ENCODE results near the gene FHIP1A.

FHIP1A gene

DNA sequence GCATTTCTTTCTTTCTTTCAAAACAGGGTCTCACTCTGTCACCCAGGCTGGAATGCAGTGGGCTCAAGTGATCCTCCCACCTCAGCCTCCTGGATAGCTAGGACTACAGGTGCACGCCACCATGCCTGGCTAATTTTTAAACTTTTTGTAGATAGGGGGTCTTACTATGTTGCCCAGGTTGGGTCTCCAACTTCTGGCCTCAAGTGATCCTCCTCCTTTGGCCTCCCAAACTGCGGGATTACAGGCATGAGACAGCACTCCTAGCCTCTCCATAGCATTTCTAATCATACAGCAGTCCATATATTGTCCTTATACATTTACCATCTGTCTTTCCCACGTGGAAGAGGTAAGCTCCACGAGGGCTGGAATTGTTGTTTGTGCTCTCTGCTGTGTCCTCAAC is 2.0 kb upstream of the FHIP1A start:
- Mint-ChIP-seq H3K4me3 (no peak overlapping the region), H3K27ac (no peak overlapping the region), H3K27me3 (ENCODE audit: low read depth) (peaks cover 57% of the 10 kb centered on the region), H3K36me3 (ENCODE audit: low read depth) (no peaks in the 10 kb centered on the region), H3K4me1 (ENCODE audit: low read depth) (peaks cover 16% of the 10 kb centered on the region), H3K9me3 (no peaks in the 10 kb centered on the region)
- DNase-seq (ENCODE audit: low spot score) = no peak

DNA sequence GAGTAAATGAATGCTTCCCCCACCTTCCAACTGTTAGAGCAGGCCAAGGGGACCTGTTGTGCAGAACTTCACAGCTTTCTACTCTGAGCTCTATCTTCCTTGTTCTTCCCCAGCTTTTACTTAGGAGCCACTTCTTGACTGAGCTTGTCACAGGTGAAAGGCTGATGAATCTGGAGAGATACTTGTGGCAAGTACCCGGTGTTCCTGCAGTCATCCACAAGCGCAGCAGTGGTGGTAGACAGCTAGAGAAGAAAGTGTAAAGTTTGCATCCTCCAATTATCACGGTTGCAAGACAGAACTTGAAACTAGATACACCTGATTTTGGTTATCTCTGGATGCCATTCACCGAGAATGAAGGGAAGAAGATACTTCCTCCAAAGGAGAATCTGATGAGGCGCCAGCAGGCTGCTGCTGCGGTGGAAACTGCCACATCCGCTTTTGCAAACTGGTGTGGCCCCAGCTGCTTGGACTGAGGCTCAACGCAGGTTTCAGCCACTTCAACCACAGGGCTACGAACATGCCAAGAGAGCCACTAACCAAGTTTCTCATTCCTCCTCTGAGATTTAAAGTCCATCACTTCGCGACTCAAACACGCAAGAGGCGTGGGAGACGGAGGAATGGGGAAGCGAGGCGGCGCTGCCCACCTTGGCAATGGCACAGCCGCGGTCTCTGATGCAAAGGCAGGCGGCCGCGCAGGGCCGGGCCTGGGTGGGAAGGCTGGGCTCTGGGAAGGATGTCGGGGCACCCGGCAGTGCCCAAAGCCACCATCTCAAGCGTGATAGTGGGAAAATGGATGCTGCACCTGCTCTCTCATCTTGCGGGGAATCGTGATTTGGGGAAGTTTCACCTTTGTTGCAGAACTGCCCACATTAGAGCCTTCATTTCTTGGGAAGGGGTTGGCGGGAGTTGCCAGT is 1.3 kb upstream of the FHIP1A start:
- Mint-ChIP-seq H3K4me3 (peak overlapping the region; percentile 81), H3K27me3 (ENCODE audit: low read depth) (peaks cover 58% of the 10 kb centered on the region), H3K9me3 (no peaks in the 10 kb centered on the region), H3K4me1 (ENCODE audit: low read depth) (peaks cover 16% of the 10 kb centered on the region), H3K27ac (no peak overlapping the region), H3K36me3 (ENCODE audit: low read depth) (no peaks in the 10 kb centered on the region)
- DNase-seq (ENCODE audit: low spot score) = peak; percentile 50

DNA sequence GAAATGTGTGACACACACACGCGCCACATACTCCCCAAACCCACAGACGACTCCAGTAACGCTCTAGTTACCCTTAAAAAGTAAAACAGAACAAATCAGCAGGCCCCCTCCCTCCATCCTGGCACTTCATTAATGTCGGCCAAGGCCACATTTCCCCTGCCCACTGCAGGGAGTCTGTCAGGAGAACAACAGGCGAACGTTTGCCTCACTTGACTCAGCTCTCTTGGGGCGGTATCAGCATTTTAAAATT is 671 bp upstream of the FHIP1A start:
- Mint-ChIP-seq H3K9me3 (no peaks in the 10 kb centered on the region), H3K27me3 (ENCODE audit: low read depth) (peaks cover 60% of the 10 kb centered on the region), H3K36me3 (ENCODE audit: low read depth) (no peaks in the 10 kb centered on the region), H3K4me3 (peak overlapping the region; percentile 81), H3K4me1 (ENCODE audit: low read depth) (peaks cover 16% of the 10 kb centered on the region), H3K27ac (no peak overlapping the region)
- DNase-seq (ENCODE audit: low spot score) = no peak

DNA sequence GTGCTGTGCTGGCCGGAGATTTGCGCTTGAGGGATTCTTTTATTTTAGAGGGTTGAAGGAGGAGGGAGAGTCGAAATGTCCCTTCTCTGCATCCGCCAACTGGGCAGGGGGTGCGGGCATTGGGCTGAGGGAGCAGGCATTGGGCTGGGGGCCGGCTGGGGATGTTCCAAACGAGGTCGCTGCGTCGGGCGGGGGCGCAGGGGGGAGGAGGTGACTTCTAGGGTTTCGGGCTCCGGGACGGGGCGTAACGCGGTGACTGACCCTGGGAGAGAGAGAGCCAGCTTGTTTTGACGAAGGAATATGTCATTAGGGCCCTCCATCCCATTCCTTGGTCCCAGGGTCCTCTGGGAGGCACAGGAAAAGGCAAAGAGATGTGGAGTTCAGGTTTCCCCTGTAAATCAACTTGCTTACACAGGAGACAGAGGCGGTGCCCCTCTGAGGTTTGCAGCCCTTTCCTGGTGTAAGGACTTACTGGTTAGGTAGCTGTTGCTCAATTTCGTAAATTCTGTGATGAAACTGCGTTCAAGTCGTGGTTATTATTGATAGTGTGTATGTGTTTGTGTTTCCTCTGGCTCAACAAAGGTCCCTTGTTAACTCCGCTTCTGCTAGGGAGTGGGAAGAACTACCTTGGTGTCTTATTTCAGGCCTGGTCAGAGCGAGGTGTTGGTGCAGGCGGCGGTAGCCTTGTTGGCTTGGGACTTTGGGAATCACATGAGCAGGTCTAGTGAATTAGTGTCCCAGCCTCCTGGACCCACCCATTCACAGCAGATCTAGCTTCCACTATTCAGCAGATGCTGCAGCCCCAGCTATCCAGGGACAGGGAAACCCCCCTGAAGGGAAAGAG is 716 bp downstream of the FHIP1A start:
- Mint-ChIP-seq H3K4me3 (peak overlapping the region; percentile 75), H3K4me1 (ENCODE audit: low read depth) (peaks cover 16% of the 10 kb centered on the region), H3K27ac (no peak overlapping the region), H3K27me3 (ENCODE audit: low read depth) (peaks cover 57% of the 10 kb centered on the region), H3K36me3 (ENCODE audit: low read depth) (no peaks in the 10 kb centered on the region), H3K9me3 (no peaks in the 10 kb centered on the region)
- DNase-seq (ENCODE audit: low spot score) = no peak

DNA sequence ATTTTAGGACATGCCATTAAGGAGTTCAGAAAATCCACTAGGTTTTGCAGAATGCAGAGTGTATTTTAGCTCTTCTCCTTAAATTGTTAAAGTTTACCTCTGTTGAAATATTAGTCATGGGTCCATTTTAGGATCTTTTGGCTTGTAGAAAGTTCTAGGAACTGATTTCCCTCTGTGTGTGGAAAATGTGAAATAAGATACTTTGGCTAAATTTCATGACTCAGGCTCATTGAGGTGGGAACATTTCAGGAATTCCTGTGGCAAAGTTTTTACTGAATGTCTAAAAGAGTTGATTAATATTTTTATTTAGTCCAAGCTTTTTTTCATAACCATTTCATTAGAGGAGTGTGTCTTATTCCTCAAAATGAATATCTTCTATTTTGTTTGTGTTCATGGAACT is 7.0 kb downstream of the FHIP1A start:
- H3K36me3 Mint-ChIP-seq (ENCODE audit: low read depth) = no peaks in the 10 kb centered on the region
- H3K9me3 Mint-ChIP-seq = peaks cover 4% of the 10 kb centered on the region
- no peak overlapping the region for H3K4me3 Mint-ChIP-seq
- no peak overlapping the region for H3K27ac Mint-ChIP-seq
- H3K27me3 Mint-ChIP-seq (ENCODE audit: low read depth) = peaks cover 26% of the 10 kb centered on the region
- H3K4me1 Mint-ChIP-seq (ENCODE audit: low read depth) = no peaks in the 10 kb centered on the region
- no peak for DNase-seq (ENCODE audit: low spot score)

- no peak overlapping the region for H3K4me3 Mint-ChIP-seq
- H3K27me3 Mint-ChIP-seq (ENCODE audit: low read depth) = peaks cover 22% of the 10 kb centered on the region
- DNase-seq (ENCODE audit: low spot score) = no peak
- H3K4me1 Mint-ChIP-seq (ENCODE audit: low read depth) = no peaks in the 10 kb centered on the region
- no peak overlapping the region for H3K27ac Mint-ChIP-seq
- peaks cover 4% of the 10 kb centered on the region for H3K9me3 Mint-ChIP-seq
- H3K36me3 Mint-ChIP-seq (ENCODE audit: low read depth) = no peaks in the 10 kb centered on the region
Observed at GRCh38 chr4:151417164-151417571, 8.2 kb downstream of the FHIP1A start.

- DNase-seq (ENCODE audit: low spot score) = no peak
- Mint-ChIP-seq H3K27ac (no peak overlapping the region), H3K36me3 (ENCODE audit: low read depth) (no peaks in the 10 kb centered on the region), H3K4me1 (ENCODE audit: low read depth) (no peaks in the 10 kb centered on the region), H3K4me3 (no peak overlapping the region), H3K9me3 (peaks cover 4% of the 10 kb centered on the region), H3K27me3 (ENCODE audit: low read depth) (peaks cover 20% of the 10 kb centered on the region)
Observed at GRCh38 chr4:151417766-151418376, 8.9 kb downstream of the FHIP1A start.

DNA sequence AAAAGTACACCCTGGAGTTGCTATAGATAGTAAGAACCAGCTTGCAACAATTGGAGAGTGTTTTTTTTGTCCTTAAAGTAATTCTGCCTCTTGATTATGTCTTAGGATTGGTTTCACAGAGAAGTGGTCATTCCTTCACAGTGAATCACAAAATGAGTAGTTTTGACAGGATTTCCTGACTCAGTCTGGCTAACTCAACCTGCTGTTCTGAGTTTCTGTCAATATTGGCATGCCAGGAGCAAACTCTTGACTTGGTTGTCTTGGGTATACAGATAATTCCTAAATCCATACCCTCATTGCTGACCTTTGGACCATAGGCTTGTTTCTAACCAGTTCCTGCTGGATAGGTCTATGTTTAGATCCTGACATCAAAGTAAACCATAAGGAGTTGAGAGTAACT is 9.4 kb downstream of the FHIP1A start:
- no peak overlapping the region for H3K4me3 Mint-ChIP-seq
- H3K36me3 Mint-ChIP-seq (ENCODE audit: low read depth) = no peaks in the 10 kb centered on the region
- peaks cover 4% of the 10 kb centered on the region for H3K9me3 Mint-ChIP-seq
- DNase-seq (ENCODE audit: low spot score) = no peak
- peaks cover 17% of the 10 kb centered on the region for H3K27me3 Mint-ChIP-seq (ENCODE audit: low read depth)
- no peaks in the 10 kb centered on the region for H3K4me1 Mint-ChIP-seq (ENCODE audit: low read depth)
- H3K27ac Mint-ChIP-seq = no peak overlapping the region

DNA sequence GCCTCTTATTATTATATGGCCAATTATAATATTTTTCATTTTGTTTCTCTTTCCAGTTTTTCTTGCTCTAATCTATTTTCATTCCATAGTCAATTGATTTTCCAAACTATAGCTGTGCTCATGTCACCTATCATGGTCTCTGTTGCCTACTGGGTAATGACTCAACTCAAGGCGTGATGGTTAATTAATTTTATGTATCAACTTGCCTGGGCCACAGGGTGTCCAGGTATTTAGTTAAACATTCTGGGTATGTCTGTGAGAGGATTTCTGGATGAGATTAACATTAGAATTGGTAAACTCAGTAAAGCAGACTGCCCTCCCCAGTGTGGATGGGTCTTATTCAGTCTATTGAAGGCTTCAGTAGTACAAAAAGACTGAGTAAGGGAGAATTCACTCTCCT is 9.9 kb downstream of the FHIP1A start:
- Mint-ChIP-seq H3K36me3 (ENCODE audit: low read depth) (no peaks in the 10 kb centered on the region), H3K4me1 (ENCODE audit: low read depth) (no peaks in the 10 kb centered on the region), H3K27me3 (ENCODE audit: low read depth) (peaks cover 17% of the 10 kb centered on the region), H3K9me3 (peaks cover 4% of the 10 kb centered on the region), H3K4me3 (no peak overlapping the region), H3K27ac (no peak overlapping the region)
- DNase-seq (ENCODE audit: low spot score) = no peak

DNA sequence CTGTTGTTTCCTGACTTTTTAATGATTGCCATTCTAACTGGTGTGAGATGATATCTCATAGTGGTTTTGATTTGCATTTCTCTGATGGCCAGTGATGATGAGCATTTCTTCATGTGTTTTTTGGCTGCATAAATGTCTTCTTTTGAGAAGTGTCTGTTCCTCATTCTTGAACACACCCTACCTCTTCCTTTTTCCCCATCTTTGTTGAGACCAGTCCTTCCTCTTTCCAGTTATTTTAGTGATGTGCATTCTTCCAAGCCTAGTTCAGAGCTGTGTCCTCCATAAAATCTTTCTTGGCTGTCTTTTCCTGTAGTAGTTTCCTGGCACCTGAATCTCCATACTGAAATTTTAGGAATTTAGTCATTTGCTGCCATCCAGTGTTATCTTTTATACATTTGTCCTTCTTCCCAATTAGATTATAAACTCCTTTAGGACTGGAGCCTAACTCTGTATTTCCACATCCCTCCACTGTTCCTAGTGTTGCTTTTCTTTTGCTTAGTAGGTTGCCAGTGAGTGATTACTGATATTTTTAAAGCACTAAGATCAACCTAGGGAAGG is 11.4 kb downstream of the FHIP1A start:
- H3K36me3 Mint-ChIP-seq (ENCODE audit: low read depth) = no peaks in the 10 kb centered on the region
- peaks cover 4% of the 10 kb centered on the region for H3K9me3 Mint-ChIP-seq
- no peak overlapping the region for H3K27ac Mint-ChIP-seq
- no peaks in the 10 kb centered on the region for H3K4me1 Mint-ChIP-seq (ENCODE audit: low read depth)
- DNase-seq (ENCODE audit: low spot score) = no peak
- H3K4me3 Mint-ChIP-seq = no peak overlapping the region
- peaks cover 25% of the 10 kb centered on the region for H3K27me3 Mint-ChIP-seq (ENCODE audit: low read depth)

DNA sequence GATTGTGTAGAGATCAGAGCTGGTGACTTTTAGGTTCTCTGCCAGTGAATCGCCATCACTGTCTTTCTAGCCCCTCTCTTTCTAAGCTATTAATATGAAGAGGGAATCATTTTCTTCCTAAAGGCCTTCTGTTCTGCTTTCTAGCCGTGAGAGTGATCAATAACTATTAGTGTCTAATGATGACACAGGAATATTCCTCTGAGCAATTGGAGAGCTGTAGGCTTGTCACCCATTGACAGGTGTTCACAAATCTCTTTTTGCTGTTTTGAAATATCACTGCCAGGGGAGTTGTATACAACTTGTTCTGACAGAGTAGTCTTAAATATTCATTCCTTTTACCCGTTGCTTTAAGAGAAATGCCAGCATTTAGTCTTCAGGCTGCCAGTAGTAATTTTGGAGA is 13.9 kb downstream of the FHIP1A start:
- no peaks in the 10 kb centered on the region for H3K4me1 Mint-ChIP-seq (ENCODE audit: low read depth)
- no peaks in the 10 kb centered on the region for H3K36me3 Mint-ChIP-seq (ENCODE audit: low read depth)
- H3K4me3 Mint-ChIP-seq = no peak overlapping the region
- peaks cover 4% of the 10 kb centered on the region for H3K9me3 Mint-ChIP-seq
- DNase-seq (ENCODE audit: low spot score) = no peak
- peaks cover 24% of the 10 kb centered on the region for H3K27me3 Mint-ChIP-seq (ENCODE audit: low read depth)
- no peak overlapping the region for H3K27ac Mint-ChIP-seq

DNA sequence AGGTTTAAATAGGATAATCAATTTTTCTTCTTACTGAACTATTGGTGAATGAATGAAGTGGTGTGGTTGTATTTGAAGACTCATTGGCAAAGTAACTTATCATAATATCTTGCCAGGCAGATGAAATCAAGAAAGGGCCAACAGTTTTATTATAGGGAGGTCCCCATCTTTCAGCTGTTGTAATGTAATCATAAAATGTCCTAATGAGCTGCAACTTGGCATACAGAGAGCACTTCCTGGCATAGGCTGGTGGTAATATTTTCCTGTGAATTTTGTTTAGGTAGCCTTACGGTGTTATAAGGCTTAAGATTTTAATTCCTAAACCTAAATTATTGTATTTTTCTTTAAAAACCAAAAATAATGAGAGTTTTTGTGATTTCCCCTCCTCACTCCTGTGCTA is 17.5 kb downstream of the FHIP1A start:
- H3K36me3 Mint-ChIP-seq (ENCODE audit: low read depth) = no peaks in the 10 kb centered on the region
- H3K4me3 Mint-ChIP-seq = no peak overlapping the region
- no peak for DNase-seq (ENCODE audit: low spot score)
- H3K9me3 Mint-ChIP-seq = no peaks in the 10 kb centered on the region
- no peak overlapping the region for H3K27ac Mint-ChIP-seq
- peaks cover 24% of the 10 kb centered on the region for H3K27me3 Mint-ChIP-seq (ENCODE audit: low read depth)
- peaks cover 4% of the 10 kb centered on the region for H3K4me1 Mint-ChIP-seq (ENCODE audit: low read depth)

DNA sequence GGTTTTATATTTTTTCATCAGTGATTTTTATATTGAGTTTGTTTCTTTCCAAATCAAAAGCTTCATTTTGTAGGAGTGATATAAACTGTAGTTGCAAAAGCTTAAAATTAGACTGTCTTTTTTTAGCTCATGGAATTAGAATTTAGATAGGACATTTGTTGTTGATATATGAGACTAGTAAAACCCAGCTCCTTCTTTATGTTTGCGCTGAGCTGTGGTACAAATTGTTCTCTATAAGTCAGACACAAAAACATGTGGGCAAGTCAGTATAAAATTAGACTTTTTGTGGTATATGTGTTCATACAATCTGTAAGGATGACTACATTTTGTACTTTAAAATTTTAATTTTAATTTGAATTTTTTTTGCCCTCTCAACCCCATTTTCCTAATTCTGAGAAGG is 18.3 kb downstream of the FHIP1A start:
- Mint-ChIP-seq H3K27ac (no peak overlapping the region), H3K4me1 (ENCODE audit: low read depth) (peaks cover 4% of the 10 kb centered on the region), H3K36me3 (ENCODE audit: low read depth) (no peaks in the 10 kb centered on the region), H3K27me3 (ENCODE audit: low read depth) (peaks cover 19% of the 10 kb centered on the region), H3K4me3 (no peak overlapping the region), H3K9me3 (no peaks in the 10 kb centered on the region)
- no peak for DNase-seq (ENCODE audit: low spot score)

DNA sequence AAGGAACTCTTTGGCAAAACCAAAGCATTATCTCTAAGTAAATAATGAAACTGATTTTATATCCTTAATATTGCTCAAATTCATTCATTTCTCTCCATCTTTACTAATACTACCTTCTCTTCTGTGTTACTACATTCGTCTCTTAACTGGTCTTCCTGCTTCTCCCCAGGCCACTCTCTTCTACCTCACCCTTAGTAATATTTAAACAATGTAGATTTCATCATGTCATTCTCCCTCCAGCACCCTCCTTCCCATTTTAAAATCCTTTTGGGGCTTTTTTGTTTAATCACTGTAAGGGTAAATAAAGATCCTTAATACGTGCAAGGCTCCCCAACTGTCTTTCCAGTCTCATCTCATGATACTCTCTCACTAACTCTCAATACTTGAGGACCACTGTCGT is 19.4 kb downstream of the FHIP1A start:
- Mint-ChIP-seq H3K27ac (no peak overlapping the region), H3K9me3 (no peaks in the 10 kb centered on the region), H3K27me3 (ENCODE audit: low read depth) (peaks cover 19% of the 10 kb centered on the region), H3K4me1 (ENCODE audit: low read depth) (peaks cover 4% of the 10 kb centered on the region), H3K4me3 (no peak overlapping the region), H3K36me3 (ENCODE audit: low read depth) (no peaks in the 10 kb centered on the region)
- DNase-seq (ENCODE audit: low spot score) = no peak
